A673 (cell line): Measurements from ENCODE around the gene EFNA5.

Source experiments
- EZH2 ChIP-seq: fragments of 200-600 bp; sonication (generic); IDR thresholded peaks from 2 replicates; pipeline ENCODE4 v1.6.1; 2017; ENCODE audit warnings: borderline replicate concordance, low read depth, mild to moderate bottlenecking, mixed read lengths, antibody characterized with exemption, low read length; ENCODE audit not compliant: poor library complexity, severe bottlenecking
- TF ChIP-seq, protein P1 (sequence below): fragments of 300-800, 200-600 bp; sonication (generic); conservative IDR thresholded peaks from 2 replicates; pipeline ENCODE4 v1.5.1; 2017; ENCODE audit warnings: low read depth, mild to moderate bottlenecking, antibody characterized with exemption, low read length, moderate library complexity, mixed read lengths

DNA sequence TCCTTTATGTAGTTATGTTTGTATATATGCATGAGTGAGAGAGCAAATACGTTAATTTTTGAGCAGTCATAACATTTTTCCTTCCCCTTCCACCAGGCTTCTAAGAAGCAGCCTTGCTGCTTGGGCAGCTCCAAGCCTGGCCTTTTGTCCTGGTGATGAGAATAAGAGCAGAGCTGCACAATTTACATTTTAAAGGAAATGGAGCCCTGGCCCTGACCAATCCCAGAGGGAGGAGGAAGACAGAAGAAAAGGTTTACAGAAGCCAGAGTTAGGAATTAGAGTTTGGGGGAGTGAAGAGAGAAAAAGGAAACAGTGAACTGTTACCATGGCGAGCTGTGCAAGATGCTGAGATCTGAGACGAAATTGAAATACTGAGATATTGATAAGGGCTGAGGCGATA is 25.3 kb upstream of the EFNA5 start:
- TF ChIP-seq, protein P1, sequence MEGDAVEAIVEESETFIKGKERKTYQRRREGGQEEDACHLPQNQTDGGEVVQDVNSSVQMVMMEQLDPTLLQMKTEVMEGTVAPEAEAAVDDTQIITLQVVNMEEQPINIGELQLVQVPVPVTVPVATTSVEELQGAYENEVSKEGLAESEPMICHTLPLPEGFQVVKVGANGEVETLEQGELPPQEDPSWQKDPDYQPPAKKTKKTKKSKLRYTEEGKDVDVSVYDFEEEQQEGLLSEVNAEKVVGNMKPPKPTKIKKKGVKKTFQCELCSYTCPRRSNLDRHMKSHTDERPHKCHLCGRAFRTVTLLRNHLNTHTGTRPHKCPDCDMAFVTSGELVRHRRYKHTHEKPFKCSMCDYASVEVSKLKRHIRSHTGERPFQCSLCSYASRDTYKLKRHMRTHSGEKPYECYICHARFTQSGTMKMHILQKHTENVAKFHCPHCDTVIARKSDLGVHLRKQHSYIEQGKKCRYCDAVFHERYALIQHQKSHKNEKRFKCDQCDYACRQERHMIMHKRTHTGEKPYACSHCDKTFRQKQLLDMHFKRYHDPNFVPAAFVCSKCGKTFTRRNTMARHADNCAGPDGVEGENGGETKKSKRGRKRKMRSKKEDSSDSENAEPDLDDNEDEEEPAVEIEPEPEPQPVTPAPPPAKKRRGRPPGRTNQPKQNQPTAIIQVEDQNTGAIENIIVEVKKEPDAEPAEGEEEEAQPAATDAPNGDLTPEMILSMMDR = no peak
- no peak for TF ChIP-seq EZH2
